Astrocyte (in vitro differentiated cells and primary cell): ENCODE data around the gene FITM1. TPM values are rescaled to one million over a fixed set of nuclear protein-coding genes. Genes with fewer than 3 reads are reported as not detected.

Experiments
- DNase-seq: peaks from one replicate; pipeline ENCODE4 v3.0.0-alpha.2; 2010; ENCODE audit warnings: low read depth
- FAIRE-seq: peaks from 2 replicates; lab custom pipeline; 2011; peaks lifted over from hg19 to GRCh38; lab: Jason Lieb, UNC
- H2AFZ ChIP-seq: 2 replicates; pipeline ENCODE4 v1.6.0; 2012; ENCODE audit warnings: low read depth, low read length, inconsistent platforms
- H3K27ac ChIP-seq: 2 replicates; pipeline ENCODE4 v1.5.1; 2011; ENCODE audit warnings: low read depth, low read length, inconsistent platforms
- H3K27me3 ChIP-seq: 2 replicates; pipeline ENCODE4 v1.6.0; 2011; ENCODE audit warnings: low read length, inconsistent platforms; ENCODE audit not compliant: insufficient read depth
- H3K36me3 ChIP-seq: 2 replicates; pipeline ENCODE4 v1.5.1; 2011; ENCODE audit warnings: low read length, inconsistent platforms; ENCODE audit not compliant: insufficient read depth
- H3K4me1 ChIP-seq: 2 replicates; pipeline ENCODE4 v1.5.1; 2011; ENCODE audit warnings: low read length, inconsistent platforms; ENCODE audit not compliant: insufficient read depth
- H3K4me2 ChIP-seq: 2 replicates; pipeline ENCODE4 v1.6.0; 2012; ENCODE audit warnings: low read length, inconsistent platforms
- H3K4me3 ChIP-seq: 2 replicates; pipeline ENCODE4 v1.5.1; 2011; ENCODE audit warnings: low read depth, mild to moderate bottlenecking, low read length, inconsistent platforms; ENCODE audit not compliant: insufficient read depth
- H3K79me2 ChIP-seq: 2 replicates; pipeline ENCODE4 v1.6.0; 2012; ENCODE audit warnings: mild to moderate bottlenecking, low read length, inconsistent platforms; ENCODE audit not compliant: insufficient read depth
- H3K9ac ChIP-seq: 2 replicates; pipeline ENCODE4 v1.6.0; 2012; ENCODE audit warnings: mild to moderate bottlenecking, low read length, inconsistent platforms
- H3K9me3 ChIP-seq: 2 replicates; pipeline ENCODE4 v1.5.1; 2012; ENCODE audit warnings: low read depth, mild to moderate bottlenecking, low read length, inconsistent platforms; ENCODE audit not compliant: insufficient read depth
- H4K20me1 ChIP-seq: 2 replicates; pipeline ENCODE4 v1.6.0; 2012; ENCODE audit warnings: low read length, inconsistent platforms; ENCODE audit not compliant: insufficient read depth
- H3K27ac Mint-ChIP-seq: one replicate; pipeline ENCODE4 v1.8.0; 2021; ENCODE audit warnings: mild to moderate bottlenecking, mixed read lengths; ENCODE audit not compliant: unreplicated experiment
- H3K27me3 Mint-ChIP-seq: one replicate; pipeline ENCODE4 v1.8.0; 2021; ENCODE audit warnings: low read depth, mixed read lengths; ENCODE audit not compliant: unreplicated experiment
- H3K36me3 Mint-ChIP-seq: one replicate; pipeline ENCODE4 v1.8.0; 2021; ENCODE audit warnings: low read depth, mixed read lengths; ENCODE audit not compliant: unreplicated experiment
- H3K4me1 Mint-ChIP-seq: one replicate; pipeline ENCODE4 v1.8.0; 2021; ENCODE audit warnings: low read depth, mixed read lengths; ENCODE audit not compliant: unreplicated experiment
- H3K4me3 Mint-ChIP-seq: one replicate; pipeline ENCODE4 v1.8.0; 2021; ENCODE audit warnings: mild to moderate bottlenecking, moderate library complexity, mixed read lengths; ENCODE audit not compliant: unreplicated experiment
- H3K9me3 Mint-ChIP-seq: one replicate; pipeline ENCODE4 v1.8.0; 2021; ENCODE audit warnings: mild to moderate bottlenecking, mixed read lengths; ENCODE audit not compliant: unreplicated experiment
- CTCF ChIP-seq: IDR thresholded peaks from 2 replicates; pipeline ENCODE4 v1.5.1; 2011; ENCODE audit warnings: low read depth, mild to moderate bottlenecking, inconsistent platforms, low read length, moderate library complexity; ENCODE audit not compliant: insufficient read depth
- EZH2 ChIP-seq: IDR thresholded peaks from 2 replicates; pipeline ENCODE4 v1.6.1; 2012; ENCODE audit warnings: mild to moderate bottlenecking, low read length, inconsistent platforms; ENCODE audit not compliant: insufficient read depth
- total RNA-seq: library from RNA; stranded (reverse); gene quantifications from 2 replicates; pipeline ENCODE4 v1.2.1, GENCODE V29; 2021

The FITM1 gene
- total RNA-seq, 1 donor from 2014 or later = 0.25 TPM

GRCh38 chr14:24093207-24093900 lies 37.1 kb upstream of the FITM1 start:
- Mint-ChIP-seq H3K27ac (peak overlapping the region; percentile 91), H3K4me3 (peak overlapping the region; percentile 93), H3K9me3 (no peaks in the 10 kb centered on the region), H3K27me3 (peaks cover 4% of the 10 kb centered on the region), H3K36me3 (peaks cover 6% of the 10 kb centered on the region), H3K4me1 (peaks cover 15% of the 10 kb centered on the region)
- peak overlapping the region; percentile 60 for H3K4me3 ChIP-seq
- TF ChIP-seq EZH2 = no peak
- no peak for TF ChIP-seq CTCF
- no peaks in the 10 kb centered on the region for H4K20me1 ChIP-seq
- DNase-seq (no peak), FAIRE-seq (no peak)
- no peaks in the 10 kb centered on the region for H3K36me3 ChIP-seq
- peak overlapping the region; percentile 81 for H3K9ac ChIP-seq
- peak overlapping the region; percentile 94 for H3K4me2 ChIP-seq
- peaks cover 6% of the 10 kb centered on the region for H3K4me1 ChIP-seq
- H3K9me3 ChIP-seq = no peaks in the 10 kb centered on the region
- H3K79me2 ChIP-seq = no peaks in the 10 kb centered on the region
- no peaks in the 10 kb centered on the region for H3K27me3 ChIP-seq
- H3K27ac ChIP-seq = no peak overlapping the region
- peak overlapping the region; percentile 95 for H2AFZ ChIP-seq

- H3K27ac ChIP-seq = peak within 1 kb of the TSS; percentile 5
- peaks cover 9% of the 10 kb centered on the region for H3K36me3 Mint-ChIP-seq
- H4K20me1 ChIP-seq = no peaks in the 10 kb centered on the region
- H2AFZ ChIP-seq = peak within 1 kb of the TSS; percentile 95
- no peaks in the 10 kb centered on the region for H3K36me3 ChIP-seq
- peak within 1 kb of the TSS; percentile 81 for H3K9ac ChIP-seq
- peaks cover 4% of the 10 kb centered on the region for H3K27me3 Mint-ChIP-seq
- H3K27ac Mint-ChIP-seq = peak within 1 kb of the TSS; percentile 91
- no peaks in the 10 kb centered on the region for H3K27me3 ChIP-seq
- no peak for FAIRE-seq
- H3K9me3 ChIP-seq = no peaks in the 10 kb centered on the region
- H3K79me2 ChIP-seq = no peaks in the 10 kb centered on the region
- H3K9me3 Mint-ChIP-seq = no peaks in the 10 kb centered on the region
- peak within 1 kb of the TSS; percentile 93 for H3K4me3 Mint-ChIP-seq
- TF ChIP-seq EZH2 (no peak), CTCF (no peak)
- H3K4me1 Mint-ChIP-seq = peaks cover 15% of the 10 kb centered on the region
- H3K4me2 ChIP-seq = peak within 1 kb of the TSS; percentile 94
- H3K4me3 ChIP-seq = peak within 1 kb of the TSS; percentile 60
- peak; percentile 59 for DNase-seq
- H3K4me1 ChIP-seq = peaks cover 6% of the 10 kb centered on the region
Observed at GRCh38 chr14:24093901-24094840, 36.3 kb upstream of the FITM1 start, which contains the start of gene PCK2. Gene PCK2, plus strand, starts transcription at chr14:24094311. Its CDS starts 95 bp downstream, at chr14:24094406.
